Measurements from ENCODE around the gene LIF. TPM values are rescaled to one million over a fixed set of nuclear protein-coding genes. Genes with fewer than 3 reads are reported as not detected.

Gene LIF
- 1.5 and 3.1 TPM in 2 replicates for total RNA-seq

DNA sequence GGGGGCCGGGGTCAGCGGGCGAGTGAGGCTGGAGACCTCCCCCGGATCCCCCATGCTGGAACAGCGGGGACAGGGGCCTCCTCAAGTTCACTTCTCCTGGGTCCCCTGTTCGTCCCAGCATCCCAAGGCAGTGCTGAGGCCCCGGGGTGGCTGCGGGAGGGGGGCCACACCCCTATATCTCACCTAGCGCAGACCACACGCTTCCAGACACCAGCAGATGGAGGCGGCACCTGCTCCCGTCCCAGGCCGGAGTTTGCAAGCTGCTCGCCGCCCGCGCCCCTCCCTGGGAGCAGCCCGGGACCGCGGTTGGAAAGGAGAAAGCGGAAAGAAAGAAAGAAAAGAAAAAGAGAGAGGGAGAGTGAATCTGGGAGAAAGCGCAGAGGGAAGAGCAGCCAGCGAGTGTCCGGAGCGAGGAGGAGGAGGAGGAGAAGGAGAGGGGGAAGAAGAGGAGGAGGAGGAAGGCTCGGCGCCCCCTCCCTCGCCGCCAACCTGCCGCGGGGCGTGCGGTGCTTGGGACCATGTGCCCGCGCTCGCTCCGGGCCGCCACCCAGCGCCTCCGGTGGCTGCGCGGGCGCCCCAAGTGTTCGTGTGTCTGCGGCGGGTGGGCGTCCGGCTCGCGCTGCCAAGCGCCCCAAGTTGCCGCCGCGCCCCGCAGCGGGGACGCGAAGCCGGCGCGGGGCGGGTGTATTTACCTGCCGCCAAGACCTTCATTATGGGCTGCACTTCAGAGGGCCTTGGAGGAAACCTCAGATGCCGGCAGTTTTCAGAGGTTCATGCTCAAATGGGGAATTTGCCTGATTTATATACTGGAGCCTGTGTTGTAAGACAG lies at the start of gene LIF:
Gene LIF, minus strand, starts transcription at position 775 of the 829 bp plus-strand sequence. Its CDS starts 64 bp downstream, at position 711.

DNA sequence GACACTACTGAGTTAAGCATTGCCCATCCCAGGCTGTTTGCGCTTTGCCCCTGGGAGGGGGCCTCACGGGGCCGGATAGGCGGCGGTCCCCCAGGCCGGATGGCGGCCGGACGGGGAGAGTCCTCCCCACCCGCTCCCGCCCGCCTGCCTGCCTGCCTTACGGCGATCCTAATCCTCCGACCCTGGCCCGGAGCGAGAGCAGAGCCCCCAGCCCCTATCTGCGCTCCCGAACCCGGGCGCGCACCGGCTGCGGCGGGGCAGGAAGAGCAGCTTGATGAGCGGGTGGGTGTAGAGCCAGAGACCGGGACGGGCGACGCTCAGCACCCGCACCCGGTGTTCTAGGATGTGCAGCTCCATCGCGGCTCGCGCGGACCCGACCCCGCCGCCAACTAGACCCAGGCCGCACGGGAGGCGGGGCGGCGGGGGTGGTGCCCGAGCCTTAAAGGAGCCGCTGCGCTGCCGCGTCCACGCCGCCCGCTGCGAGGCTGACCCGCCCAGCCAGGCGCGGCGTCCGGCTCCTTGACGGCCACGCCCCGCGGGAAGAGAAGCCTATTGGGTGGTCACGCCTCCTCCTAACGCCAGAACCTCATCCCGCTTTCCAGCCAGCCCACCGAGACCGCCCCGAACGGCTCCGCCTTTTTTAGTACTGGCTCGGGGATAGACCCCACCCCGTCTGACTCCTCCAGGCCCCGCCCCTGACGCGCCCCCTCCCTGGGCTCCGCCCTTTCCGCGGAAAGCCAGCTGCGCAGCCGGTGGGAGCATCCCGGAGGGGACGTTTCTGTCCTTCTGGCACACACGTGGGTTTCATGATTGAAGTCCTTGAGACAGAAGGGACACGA lies 42.8 kb upstream of the LIF start, which contains the start of gene CASTOR1:
Gene CASTOR1, minus strand, starts transcription at position 365 of the 839 bp plus-strand sequence. Its CDS starts 8 bp downstream, at position 357.

DNA sequence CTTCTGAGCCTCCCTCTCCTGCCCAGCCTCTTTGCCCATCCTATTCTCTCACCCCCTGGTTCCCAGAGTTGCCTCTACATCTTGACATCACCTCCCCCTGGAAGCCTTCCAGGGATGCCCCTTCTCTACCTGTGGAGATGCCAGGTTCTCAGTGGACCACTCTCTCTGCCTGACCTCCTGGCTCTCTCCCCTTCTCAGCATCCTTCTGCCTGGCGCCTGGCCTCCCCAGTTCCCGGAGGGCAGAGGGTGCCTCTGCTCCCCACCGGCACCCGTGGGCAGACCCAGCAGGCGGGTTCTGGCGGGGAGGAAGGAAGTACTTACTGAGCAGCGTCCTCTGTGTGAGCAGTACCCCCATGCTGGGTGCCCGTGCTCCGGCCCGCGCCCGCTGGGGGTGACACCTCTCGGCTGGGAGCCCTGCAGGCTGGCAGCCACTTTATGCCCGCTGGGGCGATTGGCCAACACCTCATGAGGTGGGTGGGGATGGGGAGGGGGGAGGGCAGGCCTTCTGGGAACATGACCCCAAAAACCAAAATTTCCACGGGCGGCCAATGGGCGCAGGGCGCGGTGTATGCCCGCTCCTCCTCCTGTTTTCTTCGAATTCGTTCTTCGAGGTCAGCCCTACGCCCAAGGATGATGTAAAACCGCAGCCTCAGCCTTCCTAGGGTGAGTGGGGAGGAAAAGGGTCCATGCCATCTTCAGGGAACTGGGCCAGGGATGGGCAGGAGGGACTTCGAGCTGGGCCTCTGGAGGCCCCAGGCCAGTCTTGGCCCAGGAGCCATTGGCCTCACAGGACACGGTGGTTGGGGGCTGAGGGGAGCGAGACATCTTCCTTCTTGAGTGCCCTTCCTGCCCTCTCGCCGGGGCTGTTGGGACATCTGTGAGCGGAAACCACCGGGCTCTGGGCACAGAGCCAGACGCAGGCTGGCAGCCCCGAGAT lies 20.2 kb upstream of the LIF start, which contains the start of gene OSM:
Gene OSM, minus strand, starts transcription at position 407 of the 937 bp plus-strand sequence. Its CDS starts 52 bp downstream, at position 355.

Other genes with a start within 250 kb of the LIF start
- gene HORMAD2, start 166.3 kb downstream of the LIF start, total RNA-seq = not detected in 2 replicates
- not detected in 2 replicates for gene OSM, start 20.1 kb upstream of the LIF start, total RNA-seq
- 2.3 and 2.9 TPM in 2 replicates for gene CASTOR1, start 42.7 kb upstream of the LIF start, total RNA-seq
- gene TBC1D10A, start 80.2 kb upstream of the LIF start, total RNA-seq = 12.9 and 15.6 TPM in 2 replicates
- gene SF3A1, start 110.1 kb upstream of the LIF start, total RNA-seq = 19.5 and 41.4 TPM in 2 replicates
- 1.1 and 1.6 TPM in 2 replicates for gene CCDC157, start 110.2 kb upstream of the LIF start, total RNA-seq
- gene RNF215, start 140.7 kb upstream of the LIF start, total RNA-seq = 12.9 and 14.5 TPM in 2 replicates
- gene SEC14L2, start 150.3 kb upstream of the LIF start, total RNA-seq = 17.4 and 25.0 TPM in 2 replicates
- 6.6 and 10.9 TPM in 2 replicates for gene MTFP1, start 179.0 kb upstream of the LIF start, total RNA-seq
- not detected in 2 replicates for gene SEC14L3, start 225.3 kb upstream of the LIF start, total RNA-seq